Ecto neural progenitor cell (in vitro differentiated cells): Measurements from ENCODE around the gene UBL4A.
A peak's percentile ranks its signal among the peaks of the same experiment; 100 is the strongest.

Source experiments
- DNase-seq: peaks from one replicate; pipeline ENCODE4 v3.0.0-alpha.2; 2018; ENCODE audit warnings: low spot score

Gene UBL4A

DNA sequence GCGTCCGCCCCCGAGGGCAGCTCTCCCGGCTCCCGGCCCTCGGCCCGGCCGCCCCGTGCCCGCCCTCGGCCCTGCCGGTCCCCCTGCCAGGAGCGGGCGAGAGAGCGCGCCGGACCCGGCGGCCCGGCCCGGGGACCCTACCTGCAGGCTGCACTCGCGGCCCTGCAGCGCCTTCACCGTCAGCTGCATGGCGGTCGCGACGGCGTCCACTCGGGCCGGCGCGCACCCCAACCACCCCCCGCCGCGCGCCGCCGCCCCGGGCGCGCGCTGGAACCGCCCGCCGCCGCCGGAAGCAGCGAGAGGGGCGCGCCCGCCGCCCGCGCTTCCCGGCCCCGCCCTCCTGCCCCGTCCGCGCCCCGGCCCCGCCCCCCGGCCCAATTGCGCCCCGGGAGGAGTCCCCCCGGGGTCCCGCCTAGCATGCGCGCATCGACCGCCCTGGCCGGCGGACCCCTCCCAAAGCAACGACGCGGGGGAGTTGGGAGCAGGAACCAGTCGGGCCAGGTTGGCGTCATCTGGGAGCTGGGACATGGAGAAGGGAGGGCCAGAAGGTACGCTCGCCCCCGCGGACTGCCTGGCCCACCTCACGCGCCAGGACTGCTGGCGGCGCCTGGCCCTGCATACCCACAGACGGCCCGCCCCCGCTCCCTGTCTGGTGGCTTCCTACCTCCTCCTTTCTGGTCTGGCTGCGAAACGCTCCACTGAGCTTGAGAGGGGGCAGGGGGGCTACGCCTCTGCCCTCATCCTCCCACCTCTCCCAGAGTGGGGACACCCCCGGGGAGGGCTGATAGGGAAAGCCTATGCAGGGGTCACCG lies at the start of gene UBL4A:
TSS of gene UBL4A (minus strand) at position 220 of the 812 bp plus-strand sequence. CDS start at position 189, 31 bp downstream.
- peak; percentile 59 for DNase-seq

DNA sequence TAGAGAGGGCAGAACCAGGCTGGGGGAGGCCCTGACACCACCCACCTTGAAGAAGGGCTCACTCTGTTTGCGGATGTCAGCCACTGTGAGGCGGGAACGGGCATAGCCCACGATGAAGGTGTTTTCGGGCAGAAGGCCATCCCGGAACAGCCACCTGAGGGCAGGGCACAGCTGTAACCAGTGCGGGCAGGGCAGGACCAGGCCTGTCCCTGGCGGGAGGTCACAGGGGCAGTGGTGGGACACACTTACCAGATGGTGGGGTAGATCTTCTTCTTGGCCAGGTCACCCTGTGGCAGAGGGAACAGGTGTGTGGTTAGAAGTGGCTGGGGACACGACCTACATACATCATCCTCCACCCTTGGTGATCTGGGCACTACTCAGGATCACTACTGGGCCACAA lies 49.5 kb upstream of the UBL4A start:
- DNase-seq = no peak

DNA sequence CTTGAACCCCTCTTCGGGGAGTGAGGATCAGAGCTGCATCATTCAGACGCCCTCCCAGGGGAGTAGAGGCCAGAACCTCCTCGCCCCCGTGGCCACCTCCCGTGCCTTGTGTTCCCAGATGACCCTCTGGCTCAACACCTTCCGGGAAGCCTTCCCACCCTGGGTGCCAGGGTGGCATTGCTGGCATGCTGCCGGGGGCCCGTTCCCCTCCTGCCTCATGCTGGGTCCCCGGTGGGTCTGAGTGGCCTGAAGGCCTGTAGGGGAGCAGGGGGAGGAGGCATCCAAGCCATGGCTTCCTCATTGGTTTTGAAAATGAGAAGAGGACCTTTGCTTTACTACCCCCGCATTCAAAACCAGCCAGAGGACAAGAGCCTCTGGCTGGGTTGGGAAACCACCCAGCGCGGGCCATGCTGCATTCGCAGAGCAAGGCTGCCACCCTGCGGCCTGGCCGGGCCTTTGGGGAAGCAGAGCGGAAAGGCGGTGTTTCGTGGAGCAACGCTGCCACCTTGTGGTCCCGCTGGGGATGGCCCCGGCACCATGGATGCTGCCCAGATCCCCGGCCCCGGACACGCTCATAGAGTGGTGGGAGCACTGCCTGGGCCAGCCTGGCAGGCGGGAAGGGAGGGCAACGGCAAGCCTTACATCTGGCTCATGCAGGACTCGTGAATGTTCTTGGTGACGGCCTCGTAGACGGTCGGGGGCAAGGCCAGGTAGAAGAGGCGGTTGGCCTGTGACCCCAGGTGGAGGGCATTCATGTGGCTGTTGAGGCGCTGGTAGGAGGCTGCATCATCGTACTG lies 48.3 kb upstream of the UBL4A start:
- peak; percentile 89 for DNase-seq

DNA sequence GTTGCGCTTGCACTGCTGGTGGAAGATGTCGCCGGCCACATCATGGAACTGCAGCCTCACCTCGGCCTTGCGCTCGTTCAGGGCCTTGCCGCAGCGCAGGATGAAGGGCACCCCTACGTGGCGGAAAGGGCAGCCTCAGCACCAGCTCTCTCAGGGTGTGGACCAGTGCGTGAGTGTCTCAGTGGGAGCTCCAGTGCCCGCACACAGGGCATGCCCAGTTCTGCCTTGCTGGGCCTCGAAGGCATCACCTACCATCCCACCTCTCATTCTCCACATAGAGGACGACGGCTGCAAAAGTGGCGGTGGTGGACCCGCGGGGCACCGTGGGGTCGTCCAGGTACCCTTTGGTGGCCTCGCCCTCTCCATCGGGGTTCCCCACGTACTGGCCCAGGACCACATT lies 46.3 kb upstream of the UBL4A start:
- no peak for DNase-seq

DNA sequence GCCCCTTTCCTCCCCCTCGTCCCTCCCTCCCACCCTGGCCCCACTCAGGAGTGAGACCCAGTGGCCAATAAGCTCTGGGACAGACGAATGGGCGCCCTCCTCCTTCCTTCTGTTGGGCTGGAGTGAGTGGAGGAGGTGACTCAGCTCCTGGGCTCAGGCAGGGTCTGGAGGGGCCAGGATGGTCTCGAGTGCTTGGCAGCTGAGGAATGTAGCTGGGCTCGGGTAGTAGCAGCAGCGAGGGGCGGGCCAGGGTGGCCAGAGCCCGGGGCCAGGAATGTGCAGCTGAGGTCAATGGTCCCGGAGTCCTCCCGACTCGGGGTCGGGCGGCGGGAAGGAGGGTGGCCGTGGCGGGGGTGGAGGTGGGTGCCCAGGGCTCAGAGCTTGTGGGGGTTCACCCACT lies 45.2 kb upstream of the UBL4A start:
- DNase-seq = no peak

DNA sequence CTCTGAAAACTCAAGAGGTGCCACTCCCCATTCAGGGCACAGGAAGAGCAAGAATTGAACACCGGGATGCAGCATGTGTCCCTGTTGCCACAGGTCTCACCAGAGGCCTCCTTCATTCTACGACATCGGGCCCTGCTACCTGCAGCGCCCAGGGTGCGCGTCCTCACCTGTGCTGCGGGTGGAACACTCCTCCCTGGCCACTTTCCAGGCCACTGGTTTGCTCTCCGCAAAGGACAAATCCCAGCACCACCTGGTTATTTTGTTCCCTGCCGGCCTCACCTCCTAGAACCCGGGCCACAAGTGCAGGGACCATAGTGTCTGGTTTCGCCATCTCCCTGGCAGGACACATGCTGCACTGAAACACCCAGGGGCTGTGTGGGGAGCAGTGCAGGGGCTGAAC lies 43.9 kb upstream of the UBL4A start:
- DNase-seq = no peak

DNA sequence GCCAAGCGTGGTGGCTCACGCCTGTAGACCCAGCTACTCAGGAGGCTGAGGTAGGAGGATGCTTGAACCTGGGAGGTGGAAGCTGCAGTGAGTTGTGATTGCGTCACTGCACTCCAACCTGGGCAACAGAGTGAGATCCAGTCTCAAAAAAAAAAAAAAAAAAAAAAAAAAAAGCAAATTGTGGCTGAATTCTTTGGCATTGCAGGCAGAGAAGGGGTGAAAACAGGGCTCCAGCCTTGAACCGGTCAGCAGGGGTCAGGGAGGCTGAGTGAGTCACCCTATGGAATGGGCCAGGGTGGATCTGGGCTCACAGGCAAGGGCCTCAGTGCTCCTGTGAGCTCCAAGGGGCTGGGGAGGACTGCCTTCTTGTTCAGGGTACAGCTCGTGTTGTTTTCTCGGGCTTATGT lies 42.8 kb upstream of the UBL4A start:
- no peak for DNase-seq

DNA sequence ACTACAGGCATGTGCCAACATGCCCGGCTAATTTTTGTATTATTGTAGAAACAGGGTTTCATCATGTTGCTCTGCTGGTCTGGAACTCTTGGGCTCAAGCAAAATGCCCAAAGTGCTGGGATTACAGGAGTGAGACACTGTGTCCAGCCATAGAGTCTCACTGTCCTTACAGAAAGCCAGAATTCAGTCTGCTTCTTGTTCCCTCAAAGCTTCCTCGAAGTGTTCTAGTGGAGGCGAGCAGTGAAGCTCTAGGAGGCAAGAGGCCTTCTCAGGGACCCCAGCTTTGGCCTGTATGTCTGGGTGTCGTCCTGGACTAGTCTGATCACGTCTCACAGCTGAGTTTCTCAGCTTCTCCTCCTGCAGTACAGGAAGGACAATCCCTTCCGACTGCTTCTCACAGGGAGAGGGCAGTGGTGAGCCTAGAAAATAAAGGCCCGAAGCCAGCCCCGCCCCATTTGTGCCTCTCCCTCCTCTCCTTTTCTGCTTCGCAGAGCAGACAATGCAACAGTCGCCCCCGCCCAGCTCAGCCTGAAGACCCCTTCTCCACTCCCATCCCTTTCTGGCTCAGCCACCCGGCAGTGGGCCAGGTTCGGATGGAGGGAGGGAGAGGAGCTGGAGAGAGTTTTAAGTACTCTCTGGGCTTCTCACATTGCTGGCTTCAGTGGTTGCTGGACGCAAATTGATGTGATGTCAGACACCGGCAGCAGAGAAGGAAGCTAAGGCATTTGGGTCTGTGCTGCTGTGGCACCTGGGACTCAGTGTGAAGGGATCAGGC lies 40.7 kb upstream of the UBL4A start:
- peak; percentile 79 for DNase-seq

DNA sequence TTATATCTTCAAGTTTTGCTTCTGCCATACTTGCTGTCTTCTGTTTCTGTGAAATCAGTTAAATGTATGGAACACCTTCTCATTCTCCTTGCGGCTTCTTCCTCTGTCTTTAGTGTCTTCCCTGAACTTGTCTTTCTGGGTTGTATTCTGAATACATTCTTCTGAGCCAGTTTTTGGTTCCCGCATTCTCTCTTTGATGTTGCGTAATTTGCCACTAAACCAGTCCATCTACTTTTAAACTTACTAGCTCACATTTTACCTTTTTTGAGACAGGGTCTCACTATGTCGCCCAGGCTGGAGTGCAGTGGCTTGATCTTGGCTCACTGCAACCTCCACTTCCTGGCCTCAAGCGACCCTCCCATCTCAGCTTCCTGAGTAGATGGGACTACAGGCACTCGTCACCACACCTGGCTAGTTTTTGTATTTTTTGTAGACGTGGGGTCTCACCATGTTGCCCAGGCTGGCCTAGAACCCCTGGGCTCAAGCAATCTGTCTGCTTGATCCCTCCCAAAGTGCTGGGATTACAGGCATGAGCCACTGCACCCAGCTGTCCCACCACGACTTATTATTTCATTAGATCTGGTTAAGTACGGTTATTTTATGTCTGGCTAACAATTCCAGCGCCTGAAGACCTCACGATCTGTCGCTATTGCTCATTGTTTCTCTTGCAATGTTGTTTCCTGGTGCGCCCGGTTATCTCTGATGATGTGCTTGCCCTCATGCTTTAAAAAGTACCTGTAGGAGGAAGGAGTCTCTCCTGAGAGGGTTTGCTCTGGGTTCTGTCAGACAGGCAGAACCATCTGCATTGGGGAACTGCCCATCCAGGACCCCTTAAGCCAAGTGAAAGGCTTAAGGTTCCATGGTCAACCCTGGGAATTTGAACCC lies 39.4 kb upstream of the UBL4A start:
- no peak for DNase-seq

DNA sequence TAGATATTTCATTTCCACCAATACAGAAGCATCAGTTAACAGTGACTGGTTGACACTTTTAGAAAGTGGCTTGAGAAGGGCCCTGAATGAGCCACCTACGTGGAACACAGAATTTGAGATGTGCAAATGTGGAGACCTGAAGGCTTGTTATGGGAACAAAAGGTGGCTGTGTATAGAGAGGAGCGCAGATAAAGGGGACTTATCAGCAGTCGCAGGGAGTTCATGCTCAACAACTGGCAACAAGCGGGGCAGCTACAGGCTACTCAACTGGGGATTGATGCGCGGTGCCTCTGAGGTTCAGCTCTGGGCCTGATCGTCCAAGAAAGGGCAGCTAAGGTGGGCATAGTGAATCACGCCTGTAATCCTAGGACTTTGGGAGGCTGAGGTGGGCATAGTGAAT lies 33.0 kb upstream of the UBL4A start:
- DNase-seq = no peak

DNA sequence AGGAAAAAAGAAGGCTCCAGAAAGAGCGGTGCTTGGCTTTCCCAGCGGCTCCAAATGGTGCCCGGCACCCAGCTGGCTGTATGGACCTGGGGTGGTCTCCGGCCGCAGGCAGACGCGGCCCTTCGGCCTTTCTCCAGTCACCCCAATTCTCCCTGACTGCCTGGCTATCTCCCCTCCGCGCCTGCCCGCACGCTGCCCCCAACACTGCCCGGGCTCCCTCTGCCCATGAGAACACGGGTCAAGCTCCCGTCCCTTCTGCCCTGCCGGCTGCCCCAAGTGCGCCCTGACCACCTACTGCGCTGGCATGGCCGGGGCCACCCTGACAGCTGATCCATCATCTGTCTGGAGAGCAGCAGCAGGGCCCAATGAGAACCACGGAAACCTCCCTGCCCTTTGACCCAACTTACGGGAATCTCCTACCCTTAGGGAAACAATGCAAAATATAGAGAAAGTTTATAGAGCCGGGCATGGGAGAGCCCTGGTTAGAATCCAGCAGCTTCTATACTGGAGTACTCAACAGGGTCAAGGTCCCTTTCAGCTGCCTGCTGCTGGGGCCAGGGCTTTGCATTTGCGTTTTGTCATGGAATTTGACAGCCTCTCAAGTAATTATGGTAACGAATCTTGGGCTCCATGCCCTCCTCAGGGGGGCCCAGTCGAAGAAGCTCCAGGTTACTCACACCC lies 30.8 kb upstream of the UBL4A start:
- no peak for DNase-seq

DNA sequence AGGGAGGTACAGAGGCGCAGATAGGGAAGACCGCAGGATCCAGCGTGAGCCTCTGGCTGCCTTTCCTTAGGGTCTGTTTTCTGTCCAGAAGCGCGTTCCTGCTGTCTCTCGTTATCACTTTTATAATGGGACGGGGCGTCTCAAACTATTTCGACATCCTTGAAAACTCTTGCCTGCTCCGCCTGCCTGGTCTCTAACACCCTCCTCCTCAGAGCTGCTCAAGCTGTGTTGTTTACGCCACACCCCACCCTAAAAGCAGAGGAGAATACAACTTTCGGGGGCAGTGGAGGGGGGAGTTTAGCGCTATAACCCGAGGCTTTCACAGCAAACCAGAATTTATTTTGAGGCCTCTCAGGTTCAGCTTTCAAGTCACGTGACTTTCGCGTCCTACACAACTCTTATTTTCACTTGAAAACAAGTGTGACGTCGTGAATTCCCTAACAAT lies 30.3 kb upstream of the UBL4A start:
- DNase-seq = no peak

DNA sequence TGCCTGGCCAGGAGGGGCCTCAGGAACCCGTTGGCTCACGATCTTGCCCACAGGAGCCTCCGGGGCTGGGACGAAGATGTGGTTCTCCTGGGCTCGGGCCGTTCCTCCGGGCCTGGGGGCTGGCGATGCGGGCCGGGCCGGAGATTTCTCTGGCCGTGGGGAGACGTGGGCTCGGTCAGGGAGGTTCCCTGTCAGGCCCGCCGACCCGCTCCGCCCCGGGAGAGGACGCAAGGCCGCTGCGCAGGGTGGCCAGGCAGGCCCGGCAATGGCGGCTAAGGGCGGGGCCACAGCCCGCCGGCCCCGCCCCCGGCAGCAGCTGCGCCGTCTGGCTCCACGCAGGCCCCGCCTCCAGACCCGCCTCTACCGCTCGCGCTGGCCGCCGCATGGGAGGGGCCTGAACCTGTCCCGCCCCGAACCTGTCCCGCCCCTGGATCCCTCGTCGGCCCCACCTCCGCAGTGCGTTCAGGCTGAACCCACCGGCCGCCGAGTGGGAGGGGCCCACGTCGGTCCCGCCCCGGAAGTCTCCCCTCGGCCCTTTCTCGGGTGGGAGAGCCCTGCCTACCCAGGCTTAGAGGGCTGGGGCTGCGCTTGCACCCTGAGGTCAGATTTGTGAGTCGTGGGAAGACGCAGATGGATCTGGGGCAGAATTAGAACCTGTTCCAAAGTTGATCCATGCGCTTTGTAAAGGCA lies 29.7 kb upstream of the UBL4A start, which contains the start of gene FAM3A:
TSS of gene FAM3A (minus strand) at position 267 of the 690 bp plus-strand sequence. CDS start 460 bp downstream, outside the sequence.
- peak; percentile 93 for DNase-seq

DNA sequence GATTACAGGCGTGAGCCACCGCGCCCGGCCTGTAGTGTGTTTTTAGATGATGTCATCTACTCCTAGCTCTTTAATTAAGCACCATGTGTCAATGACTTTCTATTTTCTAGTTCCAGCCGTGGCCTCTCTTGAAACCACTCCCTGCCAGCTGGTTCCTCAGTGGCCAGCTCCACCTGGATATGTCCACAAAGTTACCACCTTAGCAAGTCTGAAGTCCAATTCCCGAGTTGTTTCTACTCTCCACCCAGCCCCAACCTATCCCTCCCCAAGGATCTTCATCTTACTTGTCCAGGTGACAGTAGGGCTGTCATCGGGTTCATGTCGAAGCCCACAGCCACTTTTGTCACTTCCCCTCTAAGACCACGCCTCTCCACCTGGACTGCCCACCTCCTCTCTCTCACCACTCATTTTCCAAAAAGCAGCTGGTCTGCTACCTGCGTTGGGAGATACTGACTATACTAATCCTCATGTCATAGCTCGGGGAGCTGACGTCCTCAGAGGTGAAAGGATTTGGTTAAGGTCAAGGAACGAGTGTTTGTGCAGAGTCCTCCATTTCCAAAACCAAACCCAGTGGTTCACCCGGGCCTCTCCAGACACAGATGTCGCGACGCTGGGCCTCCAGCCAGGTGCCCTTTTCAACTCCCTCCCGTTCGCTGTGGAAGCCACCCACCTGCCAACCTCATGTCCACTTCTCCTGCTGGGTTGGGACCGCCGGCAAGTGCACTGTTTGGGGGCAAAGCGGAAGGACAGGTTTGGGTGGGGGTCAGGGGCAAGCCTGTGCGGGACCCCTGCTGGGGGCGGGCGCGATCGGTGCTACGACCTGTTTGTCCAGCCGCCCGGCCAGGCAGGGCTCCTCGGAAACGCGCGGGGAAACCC lies 28.9 kb upstream of the UBL4A start:
- no peak for DNase-seq

DNA sequence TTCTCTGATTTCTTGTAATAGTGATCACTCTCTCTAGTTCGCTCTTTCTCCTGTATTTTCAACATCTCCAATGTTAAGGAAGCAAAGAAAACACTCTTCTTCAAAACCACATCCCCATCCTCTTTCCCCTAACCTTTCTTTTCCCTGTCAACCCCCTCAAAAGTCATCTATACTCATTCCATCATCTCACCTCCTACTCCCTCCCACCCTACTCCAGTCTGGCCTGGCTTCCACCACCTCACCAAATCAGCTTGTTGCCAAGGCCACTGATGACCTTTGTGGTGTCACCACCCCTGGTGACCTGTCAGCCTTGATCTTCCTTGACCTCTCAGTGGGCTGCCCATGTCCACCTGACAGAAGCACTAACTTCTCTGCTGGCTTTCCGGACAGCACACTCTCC lies 27.3 kb upstream of the UBL4A start:
- no peak for DNase-seq

DNA sequence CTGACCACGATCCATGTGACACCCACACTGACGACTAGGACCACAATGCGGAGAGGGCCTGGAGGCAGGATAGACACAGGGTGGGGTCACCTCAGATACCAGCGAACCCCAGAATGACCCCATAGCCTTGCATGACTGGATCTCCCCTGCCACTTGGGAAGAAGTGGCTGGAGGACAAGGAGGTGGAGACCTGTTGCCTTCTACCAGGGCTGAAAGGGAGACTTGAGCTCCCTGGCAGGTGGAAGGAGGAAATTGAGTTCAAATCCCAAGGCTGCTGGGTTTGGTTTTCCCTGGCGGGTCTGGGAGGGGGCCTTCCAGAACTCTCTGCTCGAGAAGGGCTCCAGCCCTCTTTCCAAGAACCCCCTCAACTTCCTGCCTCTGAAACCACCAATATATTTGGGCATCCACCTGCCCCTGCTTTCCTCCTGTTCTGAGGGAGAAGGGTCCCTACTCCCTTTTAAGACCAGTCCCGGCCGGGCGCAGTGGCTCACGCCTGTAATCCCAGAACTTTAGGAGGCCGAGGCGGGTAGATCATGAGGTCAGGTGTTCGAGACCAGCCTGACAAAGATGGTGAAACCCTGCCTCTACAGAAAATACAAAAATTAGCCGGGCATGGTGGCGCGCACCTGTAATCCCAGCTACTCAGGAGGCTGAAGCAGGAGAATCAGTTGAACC lies 26.6 kb upstream of the UBL4A start:
- no peak for DNase-seq

DNA sequence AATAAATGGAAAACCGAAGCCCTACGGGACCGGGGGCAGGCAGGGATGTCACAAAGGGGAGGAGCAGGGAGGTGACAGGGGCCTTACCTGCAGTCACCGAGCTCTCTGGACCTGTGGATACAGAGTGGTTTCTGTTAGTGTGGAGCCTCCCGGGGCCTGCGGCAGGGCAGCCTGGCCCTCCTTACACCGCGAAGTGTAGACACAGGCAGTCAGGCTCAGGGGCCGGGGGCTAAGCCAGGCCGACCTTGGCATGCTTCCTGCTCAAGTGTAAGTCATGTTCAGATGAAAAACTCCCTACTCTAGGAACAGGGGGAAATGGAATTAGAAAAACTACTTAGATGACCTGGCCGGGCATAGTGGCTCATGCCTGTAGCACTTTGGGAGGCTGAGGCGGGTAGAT lies 25.3 kb upstream of the UBL4A start:
- DNase-seq = no peak

DNA sequence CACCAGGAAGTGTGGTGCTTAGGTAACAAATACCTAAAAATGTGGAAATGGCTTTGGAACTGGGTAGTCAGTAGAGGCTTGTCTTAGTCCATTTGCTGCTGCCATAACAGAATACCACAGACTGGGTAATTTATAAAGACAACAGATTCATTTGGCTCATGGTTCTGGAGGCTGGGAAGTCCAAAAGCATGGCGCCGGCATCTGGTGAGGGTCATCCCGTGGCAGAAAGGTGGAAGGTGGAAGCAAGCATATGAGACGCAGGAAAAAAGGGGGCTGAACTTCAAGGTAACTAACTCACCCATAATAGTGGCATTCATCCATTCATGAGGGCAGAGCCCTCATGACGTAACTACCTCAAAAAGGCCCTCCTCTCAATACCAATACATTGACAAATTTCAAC lies 23.0 kb upstream of the UBL4A start:
- no peak for DNase-seq

DNA sequence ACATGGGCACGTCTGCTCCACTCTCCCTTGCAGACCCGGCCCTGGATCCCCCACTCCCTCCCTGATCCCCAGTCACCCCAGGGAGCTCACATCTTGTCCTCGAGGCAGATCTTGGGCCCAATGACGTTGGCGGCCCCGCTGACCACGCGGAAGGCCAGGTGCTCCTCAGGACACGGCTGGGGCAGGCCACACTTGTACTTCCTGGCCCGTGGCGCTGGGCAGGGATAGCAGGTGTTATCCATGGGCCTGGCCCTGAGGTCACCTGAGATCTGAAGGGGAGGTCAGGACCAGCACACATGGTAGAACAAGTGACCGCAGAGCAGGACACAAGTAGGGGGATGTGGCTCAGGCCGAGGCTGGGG lies 21.9 kb upstream of the UBL4A start:
- DNase-seq = no peak
